K562 (cell line): Measurements from ENCODE around the gene HIVEP3. TPM values are rescaled to one million over a fixed set of nuclear protein-coding genes. Genes with fewer than 3 reads are reported as not detected.

Experiments
- ATAC-seq: fragments of 200-7000 bp; cut with Tn5 transposase; 3 replicates; pipeline ENCODE4 v1.9.1; 2020; ENCODE audit warnings: moderate library complexity
- BruUV-seq: library from RNA; stranded (reverse); fragments of 400-500 nt; replicated peaks from 2 replicates; lab custom pipeline; 2021; lab: Mats Ljungman, UMichigan
- CTCF ChIA-PET: fragments of 300-600 bp; formaldehyde crosslinking; extraction: SDS; loops from one replicate; lab custom pipeline; 2021; ENCODE audit warnings: low intra/inter-chr PET ratio; lab: Yijun Ruan, JAX
- POLR2A ChIA-PET: fragments of 300-600, 350-650 bp; sonication (Branson Sonifier 250); formaldehyde crosslinking; extraction: SDS; loops from one replicate; lab custom pipeline; 2021; ENCODE audit warnings: antibody characterized with exemption, inconsistent platforms; lab: Yijun Ruan, JAX
- DNase-seq, 4 experiments: peaks; one replicate each; pipeline versions ENCODE4 v3.0.0 to v3.0.0-alpha.2; 2011 to 2018; ENCODE audit warnings: low spot score in 3 of 4, mixed read lengths in 3 of 4; ENCODE audit errors: extremely low read depth in 1 of 4
- FAIRE-seq: peaks from 2 replicates; lab custom pipeline; 2011; peaks lifted over from hg19 to GRCh38; lab: Jason Lieb, UNC
- H2AFZ ChIP-seq: 2 replicates; pipeline ENCODE4 v1.6.0; 2011; ENCODE audit warnings: low read depth, low read length, control low read depth, inconsistent platforms
- H3K27ac ChIP-seq: fragments of 200-600 bp; 3 replicates; pipeline ENCODE4 v1.8.0; 2011; ENCODE audit warnings: low read depth, mild to moderate bottlenecking, control low read depth, inconsistent platforms, low read length, moderate library complexity, mixed read lengths; ENCODE audit errors: extremely low read depth
- H3K27me3 ChIP-seq, 2 experiments: fragments of 300-600 bp in 1 of 2; 2 replicates in 1 of 2; 3 replicates in 1 of 2; pipeline versions ENCODE4 v1.6.0 to v1.8.0; 2011; ENCODE audit warnings: inconsistent platforms in 2 of 2, low read length in 2 of 2, mild to moderate bottlenecking in 1 of 2, mixed read lengths in 1 of 2, moderate library complexity in 1 of 2; ENCODE audit not compliant: control insufficient read depth in 2 of 2, insufficient read depth in 2 of 2
- H3K36me3 ChIP-seq: fragments of 300-600 bp; 3 replicates; pipeline ENCODE4 v1.8.0; 2011; ENCODE audit warnings: mild to moderate bottlenecking, low read length, inconsistent platforms; ENCODE audit not compliant: control insufficient read depth, insufficient read depth
- H3K4me1 ChIP-seq, 2 experiments: fragments of 200-600 bp in 1 of 2; replicated peaks in 1 of 2; 2 replicates in 1 of 2; 3 replicates in 1 of 2; pipeline versions ENCODE4 v1.5.1 to v1.8.0; 2011; ENCODE audit warnings: inconsistent platforms in 2 of 2, low read length in 2 of 2, mild to moderate bottlenecking in 1 of 2, mixed read lengths in 1 of 2, moderate library complexity in 1 of 2; ENCODE audit not compliant: control insufficient read depth in 2 of 2, insufficient read depth in 2 of 2
- H3K4me2 ChIP-seq: 2 replicates; pipeline ENCODE4 v1.6.1; 2011; ENCODE audit warnings: low read length, control low read depth, inconsistent platforms, mixed read lengths; ENCODE audit not compliant: insufficient read depth
- H3K4me3 ChIP-seq: fragments of 200-600 bp; sonication (generic), shearing (Covaris generic); 2 replicates; pipeline ENCODE4 v1.5.1; 2016; ENCODE audit warnings: control low read depth, inconsistent platforms
- H3K79me2 ChIP-seq: fragments of 200-600 bp; 3 replicates; pipeline ENCODE4 v1.8.0; 2011; ENCODE audit warnings: low read length, inconsistent platforms; ENCODE audit not compliant: control insufficient read depth, insufficient read depth
- H3K9ac ChIP-seq, 2 experiments: 2 replicates each; pipeline versions ENCODE4 v1.6.0 to v1.6.1; 2011; ENCODE audit warnings: low read depth in 2 of 2, low read length in 2 of 2, control low read depth in 1 of 2, inconsistent platforms in 1 of 2, mild to moderate bottlenecking in 1 of 2, mixed read lengths in 1 of 2; ENCODE audit not compliant: insufficient read depth in 1 of 2
- H3K9me1 ChIP-seq: one replicate; pipeline ENCODE4 v1.6.0; 2011; ENCODE audit warnings: inconsistent platforms, mild to moderate bottlenecking, low read length, moderate library complexity; ENCODE audit not compliant: control insufficient read depth, insufficient read depth
- H3K9me3 ChIP-seq: replicated peaks from 2 replicates; pipeline ENCODE4 v1.5.1; 2011; ENCODE audit warnings: low read depth, low read length, inconsistent platforms; ENCODE audit not compliant: control insufficient read depth, insufficient read depth
- H4K20me1 ChIP-seq: replicated peaks from 2 replicates; pipeline ENCODE4 v1.6.1; 2011; ENCODE audit warnings: low read length, inconsistent platforms, mixed read lengths; ENCODE audit not compliant: control insufficient read depth, insufficient read depth
- BCOR ChIP-seq: fragments of 450-650 bp; IDR thresholded peaks from 2 replicates; pipeline ENCODE4 v1.6.1; 2016
- CBFA2T2 ChIP-seq: fragments of 450-650 bp; conservative IDR thresholded peaks from 2 replicates; pipeline ENCODE4 v1.6.1; 2017; ENCODE audit warnings: mild to moderate bottlenecking
- CBX5 ChIP-seq: IDR thresholded peaks from 2 replicates; pipeline ENCODE4 v1.6.1; 2014; ENCODE audit warnings: low read depth, borderline replicate concordance
- CEBPB ChIP-seq: fragments of 450-650 bp; IDR thresholded peaks from 2 replicates; pipeline ENCODE4 v1.6.1; 2016; ENCODE audit warnings: missing genetic modification characterization, missing compliant biosample characterization
- CHD4 ChIP-seq: fragments of 200-600 bp; sonication (generic); IDR thresholded peaks from 3 replicates; pipeline ENCODE4 v1.6.1; 2012; ENCODE audit warnings: low read depth, mild to moderate bottlenecking, mixed read lengths, low read length, inconsistent platforms; ENCODE audit not compliant: insufficient read depth, insufficient replicate concordance, poor library complexity, severe bottlenecking
- EGR1 ChIP-seq: fragments of 450-650 bp; conservative IDR thresholded peaks from 2 replicates; pipeline ENCODE4 v1.6.1; 2017; ENCODE audit warnings: mild to moderate bottlenecking
- ESRRA ChIP-seq: fragments of 450-650 bp; IDR thresholded peaks from 2 replicates; pipeline ENCODE4 v1.6.1; 2014; ENCODE audit warnings: low read depth, mild to moderate bottlenecking, moderate library complexity, borderline replicate concordance
- FOSL1 ChIP-seq: fragments of 200-800 bp; sonication (Bioruptor generic); conservative IDR thresholded peaks from 2 replicates; pipeline ENCODE4 v1.6.1; 2016; ENCODE audit warnings: missing genetic modification characterization, missing compliant biosample characterization
- HDAC2 ChIP-seq: fragments of 450-650 bp; IDR thresholded peaks from 2 replicates; pipeline ENCODE4 v1.6.1; 2016; ENCODE audit warnings: mild to moderate bottlenecking
- KDM1A ChIP-seq, 2 experiments: fragments of 450-650 bp; IDR thresholded peaks; 2 replicates each; pipeline ENCODE4 v1.6.1; 2016; ENCODE audit warnings: mild to moderate bottlenecking in 2 of 2
- RBM25 ChIP-seq: fragments of 200-400 bp; formaldehyde crosslinking; IDR thresholded peaks from 2 replicates; pipeline ENCODE4 v1.6.1; 2018; ENCODE audit warnings: low read length, low read depth, moderate library complexity; ENCODE audit not compliant: severe bottlenecking
- RCOR1 ChIP-seq, 2 experiments: IDR thresholded peaks; 2 replicates each; pipeline ENCODE4 v1.6.1; 2012; ENCODE audit warnings: low read depth in 2 of 2, low read length in 2 of 2, borderline replicate concordance in 1 of 2, improper control_type of control experiment in 1 of 2
- SMARCA5 ChIP-seq: fragments of 450-650 bp; IDR thresholded peaks from 2 replicates; pipeline ENCODE4 v1.6.1; 2016
- ZC3H11A ChIP-seq: IDR thresholded peaks from 2 replicates; pipeline ENCODE4 v1.6.1; 2012; ENCODE audit warnings: low read depth, low read length, improper control_type of control experiment
- ZNF584 ChIP-seq: fragments of 200-800 bp; sonication (Bioruptor generic); IDR thresholded peaks from 2 replicates; pipeline ENCODE4 v1.6.1; 2016; ENCODE audit warnings: low read depth, mild to moderate bottlenecking, missing genetic modification characterization, missing compliant biosample characterization
- ZNF75A ChIP-seq: fragments of 450-650 bp; formaldehyde crosslinking; IDR thresholded peaks from 2 replicates; pipeline ENCODE4 v1.4.0; 2020; ENCODE audit warnings: mild to moderate bottlenecking
- WGBS: fragments of 100-300 bp; shearing (Covaris generic); methylation state at CpG from one replicate; pipeline ENCODE4 v1.1.6; 2016; ENCODE audit warnings: low coverage, mixed read lengths; ENCODE audit not compliant: insufficient coverage; ENCODE audit errors: missing lambda C conversion rate; 5-methylcytosine and 5-hydroxymethylcytosine counted together
- in situ Hi-C: fragments of 300-500 bp; cut with MboI; formaldehyde crosslinking; loops from 4 replicates; pipeline ENCODE4 v1.15.0; 2018; ENCODE audit warnings: inconsistent platforms, mixed read lengths
- intact Hi-C: fragments of 100-400 bp; cut with micrococcal nuclease; formaldehyde crosslinking; loops from 2 replicates; pipeline ENCODE4 v1.14.2; 2022
- polyA plus RNA-seq, 8 experiments: library from polyadenylated mRNA; depleted of rRNA in 4 of 8; stranded (reverse) in 5 of 8; unstranded in 3 of 8; fragments of >200 nt; fragmentation: Nextera tagmentation in 2 of 8; fragmentation: Illumina TruSeq in 1 of 8; extraction: Ambion mirVana in 2 of 8; extraction: Trizol in 1 of 8; gene quantifications; 2 replicates each; pipeline versions ENCODE4 v1.2.1 to v1.2.3, GENCODE V29; 2011 to 2014; ENCODE audit warnings: inconsistent platforms in 1 of 8, missing spikeins in 1 of 8
- total RNA-seq, 7 experiments: library from RNA; depleted of rRNA in 6 of 7; stranded (reverse); fragments of >200 nt in 6 of 7; fragmentation: Illumina TruSeq in 2 of 7; extraction: Trizol in 2 of 7; gene quantifications; 2 replicates each; pipeline versions ENCODE4 v1.2.1 to v1.2.3, GENCODE V29; 2011 to 2021; ENCODE audit warnings: low replicate concordance in 1 of 7
- TF ChIP-seq, protein P1 (sequence below): fragments of 450-650 bp; IDR thresholded peaks from 2 replicates; pipeline ENCODE4 v1.6.1; 2016; ENCODE audit warnings: low read depth, mild to moderate bottlenecking, moderate library complexity
- TF ChIP-seq, protein P2 (sequence below): fragments of 200-800 bp; sonication (Bioruptor generic); IDR thresholded peaks from 2 replicates; pipeline ENCODE4 v1.6.1; 2017; ENCODE audit warnings: missing genetic modification characterization, missing compliant biosample characterization
- TF ChIP-seq, protein P3 (sequence below): conservative IDR thresholded peaks from 2 replicates; pipeline ENCODE4 v1.6.1; 2011; ENCODE audit warnings: low read depth, mild to moderate bottlenecking, low read length; ENCODE audit not compliant: control insufficient read depth

Gene HIVEP3
- total and polyA plus RNA-seq, 9 of the 15 experiments (the other 6 are each of a cell fraction or from before 2014, with no cell fraction given) = 0.09 to 0.58 (median 0.34) TPM; not detected in 1

DNA sequence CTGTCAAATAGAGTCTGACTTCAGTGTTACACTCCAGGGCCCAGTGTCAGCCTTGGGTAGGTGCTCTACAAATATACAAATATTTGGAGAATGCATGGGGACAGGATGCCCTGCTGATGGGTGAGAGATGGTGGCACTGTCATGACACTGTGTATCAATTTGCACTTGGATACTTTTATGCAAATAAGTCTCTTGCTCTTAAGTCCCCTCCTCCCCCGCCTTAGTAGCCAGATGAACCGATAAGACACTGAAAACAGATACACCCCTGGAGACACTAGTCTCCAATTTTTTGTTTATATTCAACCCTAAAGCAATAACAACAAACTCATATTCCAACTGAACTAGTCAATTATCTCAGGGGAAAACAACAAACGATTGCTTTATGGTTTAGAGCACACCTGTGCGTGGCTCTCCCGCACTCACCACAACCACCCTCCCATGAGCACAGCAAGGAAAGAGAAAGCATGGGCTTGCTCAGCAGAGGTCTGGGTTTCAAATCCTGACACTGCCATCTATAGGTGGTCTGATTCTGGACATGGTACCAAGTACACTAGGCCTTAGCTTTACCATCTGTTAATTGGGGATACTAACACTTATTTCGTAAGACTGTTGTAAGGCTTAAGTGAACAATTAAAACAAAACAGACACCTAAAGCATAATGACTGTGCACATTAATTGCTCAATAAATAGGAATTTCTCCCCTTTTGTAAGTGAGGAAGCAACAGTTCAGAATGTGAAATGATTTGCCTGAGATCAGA is 50.3 kb downstream of the HIVEP3 start:
- FAIRE-seq = peak; percentile 15
- TF ChIP-seq CEBPB (tag) (peak; percentile 75), CBFA2T2 (no peak), BCOR (peak; percentile 67; the same call in 1 of the 2 replicates), SMARCA5 (peak; percentile 59; the same call in 1 of the 2 replicates), RCOR1 (IDR thresholded peaks at IDR 0.05; ENCODE audit: borderline replicate concordance in 1 of 2, low read depth in 2 of 2, low read length in 2 of 2) (0 out of 4 replicates have a peak, but pooled peaks of 1 of the 2 experiments have one; percentile 19), RBM25 (peak; percentile 88), ZNF584 (CRISPR knock-in tag) (no peak), ZC3H11A (no peak), EGR1 (0 out of 2 replicates have a peak, but pooled peaks have one; percentile 5), ZNF75A (CRISPR knock-in tag) (no peak), FOSL1 (no peak), CHD4 (peak; percentile 29), CBX5 (no peak), HDAC2 (peak; percentile 40; the same call in 1 of the 2 replicates), ESRRA (0 out of 2 replicates have a peak, but pooled peaks have one; percentile 10), KDM1A (IDR thresholded peaks at IDR 0.05) (peak; percentile 47 to 63; a peak in 3 of 4 replicates)
- TF ChIP-seq, protein P1, sequence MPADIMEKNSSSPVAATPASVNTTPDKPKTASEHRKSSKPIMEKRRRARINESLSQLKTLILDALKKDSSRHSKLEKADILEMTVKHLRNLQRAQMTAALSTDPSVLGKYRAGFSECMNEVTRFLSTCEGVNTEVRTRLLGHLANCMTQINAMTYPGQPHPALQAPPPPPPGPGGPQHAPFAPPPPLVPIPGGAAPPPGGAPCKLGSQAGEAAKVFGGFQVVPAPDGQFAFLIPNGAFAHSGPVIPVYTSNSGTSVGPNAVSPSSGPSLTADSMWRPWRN = no peak
- TF ChIP-seq, protein P2, sequence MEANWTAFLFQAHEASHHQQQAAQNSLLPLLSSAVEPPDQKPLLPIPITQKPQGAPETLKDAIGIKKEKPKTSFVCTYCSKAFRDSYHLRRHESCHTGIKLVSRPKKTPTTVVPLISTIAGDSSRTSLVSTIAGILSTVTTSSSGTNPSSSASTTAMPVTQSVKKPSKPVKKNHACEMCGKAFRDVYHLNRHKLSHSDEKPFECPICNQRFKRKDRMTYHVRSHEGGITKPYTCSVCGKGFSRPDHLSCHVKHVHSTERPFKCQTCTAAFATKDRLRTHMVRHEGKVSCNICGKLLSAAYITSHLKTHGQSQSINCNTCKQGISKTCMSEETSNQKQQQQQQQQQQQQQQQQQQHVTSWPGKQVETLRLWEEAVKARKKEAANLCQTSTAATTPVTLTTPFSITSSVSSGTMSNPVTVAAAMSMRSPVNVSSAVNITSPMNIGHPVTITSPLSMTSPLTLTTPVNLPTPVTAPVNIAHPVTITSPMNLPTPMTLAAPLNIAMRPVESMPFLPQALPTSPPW (CRISPR knock-in tag) = peak; percentile 24; the same call in 1 of the 2 replicates
- TF ChIP-seq, protein P3, sequence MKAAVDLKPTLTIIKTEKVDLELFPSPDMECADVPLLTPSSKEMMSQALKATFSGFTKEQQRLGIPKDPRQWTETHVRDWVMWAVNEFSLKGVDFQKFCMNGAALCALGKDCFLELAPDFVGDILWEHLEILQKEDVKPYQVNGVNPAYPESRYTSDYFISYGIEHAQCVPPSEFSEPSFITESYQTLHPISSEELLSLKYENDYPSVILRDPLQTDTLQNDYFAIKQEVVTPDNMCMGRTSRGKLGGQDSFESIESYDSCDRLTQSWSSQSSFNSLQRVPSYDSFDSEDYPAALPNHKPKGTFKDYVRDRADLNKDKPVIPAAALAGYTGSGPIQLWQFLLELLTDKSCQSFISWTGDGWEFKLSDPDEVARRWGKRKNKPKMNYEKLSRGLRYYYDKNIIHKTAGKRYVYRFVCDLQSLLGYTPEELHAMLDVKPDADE = no peak

More for the DNA sequence above, 50.3 kb downstream of the HIVEP3 start:
- DNase-seq = no peak
- no peak overlapping the region for H3K9ac ChIP-seq
- in situ Hi-C loops (no loop called here), intact Hi-C loops (no loop called here)
- H3K36me3 ChIP-seq = no peaks in the 10 kb centered on the region
- 0 out of 5 replicates have a peak, but pooled peaks cover 0 to under 1% of the 10 kb centered on the region in 2 experiments for H3K4me1 ChIP-seq
- WGBS = 6% methylated on average over 6 of the region's 6 CpGs
- H3K27ac ChIP-seq = no peak overlapping the region
- H3K9me3 ChIP-seq = no peaks in the 10 kb centered on the region
- H3K4me3 ChIP-seq = no peak overlapping the region
- no peaks in the 10 kb centered on the region for H3K79me2 ChIP-seq
- peak; percentile 62 for ATAC-seq
- ChIA-PET POLR2A (no interaction called here), CTCF (interaction anchor here (0.7 kb wide), 1 partner anchor 18 kb away, joined by 3 read pairs; no protein-coding TSS in a partner anchor)
- H2AFZ ChIP-seq = no peak overlapping the region
- peaks cover 3 to 33% of the 10 kb centered on the region in 2 experiments; a peak in 4 of 5 replicates for H3K27me3 ChIP-seq
- no peak overlapping the region for H3K4me2 ChIP-seq
- 0 out of 2 replicates have a peak, but pooled peaks cover 4% of the 10 kb centered on the region for H4K20me1 ChIP-seq
- H3K9me1 ChIP-seq = no peaks in the 10 kb centered on the region
- BruUV-seq = no TSS peak
